H4 (cell line): ENCODE measurements around the gene KLF2. TPM values are rescaled to one million over a fixed set of nuclear protein-coding genes. Genes with fewer than 3 reads are reported as not detected.

Experiments
- DNase-seq: peaks from one replicate; pipeline ENCODE4 v3.0.0-alpha.2; 2015; ENCODE audit warnings: low spot score
- total RNA-seq: library from RNA; depleted of rRNA; stranded (reverse); fragments of >200 nt; shearing (Covaris generic); gene quantifications from 2 replicates; pipeline ENCODE4 v1.2.3, GENCODE V29; 2014

KLF2 gene
- total RNA-seq, 1 experiment from 2014 or later: 1.1 TPM

DNA sequence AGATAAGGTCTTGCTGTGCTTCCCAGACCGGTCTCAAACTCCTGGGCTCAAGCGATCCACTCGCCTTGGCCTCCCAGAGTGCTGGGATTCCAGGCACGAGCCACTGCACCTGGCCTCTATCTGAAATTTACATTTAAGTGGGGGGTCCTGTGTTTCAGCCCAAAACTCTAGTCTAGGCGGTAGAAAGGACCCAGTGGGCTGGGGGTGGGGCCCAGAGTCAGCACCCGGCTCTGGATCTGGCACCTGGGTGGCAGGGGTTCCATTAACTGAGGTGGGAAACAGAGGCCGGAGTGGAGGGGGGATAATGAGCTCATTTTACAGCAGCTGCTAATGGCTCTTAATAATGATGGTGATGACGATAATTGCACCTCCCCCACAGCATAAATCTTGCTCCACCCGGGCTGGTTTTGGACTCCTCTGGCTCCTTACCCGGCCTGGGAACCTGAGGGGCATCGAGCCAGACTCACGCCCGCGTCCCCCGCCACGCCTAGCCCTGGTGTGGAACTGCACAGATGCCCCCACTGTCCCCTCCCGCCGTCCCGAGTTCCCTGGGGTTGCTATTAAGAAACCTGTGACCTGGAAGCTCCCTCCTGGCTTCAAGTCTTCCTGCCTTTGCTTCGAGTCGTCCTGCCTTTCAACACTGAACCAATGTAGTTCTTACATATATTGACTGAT lies 17.8 kb upstream of the KLF2 start:
- no peak for DNase-seq

DNA sequence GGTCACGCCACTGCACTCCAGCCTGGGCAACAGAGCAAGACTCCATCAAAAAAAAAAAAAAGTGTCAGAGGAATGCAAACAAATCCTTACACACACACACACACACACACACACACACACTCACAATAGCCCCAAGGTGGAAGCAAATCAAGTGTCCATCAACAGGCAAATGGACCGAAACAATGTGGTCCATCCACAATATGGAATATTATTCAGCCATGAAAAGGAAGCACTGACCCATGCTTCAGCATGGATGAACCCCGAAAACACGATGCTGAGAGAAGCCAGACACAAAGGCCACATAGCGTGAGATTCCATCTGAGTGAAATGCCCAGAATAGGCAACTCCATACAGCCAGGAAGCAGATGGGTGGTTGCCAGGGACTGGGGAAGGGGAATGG lies 16.5 kb upstream of the KLF2 start:
- no peak for DNase-seq

DNA sequence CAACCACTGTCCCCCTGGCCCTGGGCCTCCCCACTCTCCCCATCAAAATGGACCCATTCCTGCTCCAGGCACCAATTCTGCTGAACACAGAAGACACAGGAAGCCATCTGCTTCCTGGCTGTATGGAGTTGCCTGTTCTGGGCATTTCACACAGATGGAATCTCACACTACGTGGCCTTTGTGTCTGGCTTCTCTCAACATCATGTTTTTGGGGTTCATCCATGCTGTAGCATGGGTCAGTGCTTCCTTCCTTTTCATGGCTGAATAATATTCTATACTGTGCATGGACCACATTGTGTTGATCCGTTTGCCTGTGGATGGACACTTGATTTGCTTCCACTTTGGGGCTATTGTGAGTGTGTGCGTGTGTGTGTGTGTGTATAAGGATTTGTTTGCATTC lies 15.0 kb upstream of the KLF2 start:
- no peak for DNase-seq

GRCh38 chr19:16315825-16316505 lies 8.7 kb upstream of the KLF2 start:
- peak; percentile 71 for DNase-seq

DNA sequence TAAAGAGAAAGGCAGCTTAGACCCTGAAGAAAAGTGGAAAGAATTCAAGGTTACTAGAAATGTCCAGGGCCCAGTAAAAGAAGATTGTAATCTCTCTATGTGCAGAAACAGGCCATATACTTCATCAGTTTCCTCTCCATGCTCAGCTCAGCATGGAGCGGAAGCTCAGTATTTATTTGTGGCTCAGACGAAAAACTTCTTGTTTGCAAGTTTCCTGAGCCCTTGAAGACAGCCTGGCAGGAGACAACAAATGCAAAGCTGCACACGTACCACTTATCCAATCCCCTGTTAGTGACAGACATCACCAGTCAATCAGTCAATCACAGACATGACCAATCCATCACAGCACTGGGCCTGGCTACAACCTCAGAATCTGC lies 8.1 kb upstream of the KLF2 start:
- no peak for DNase-seq

DNA sequence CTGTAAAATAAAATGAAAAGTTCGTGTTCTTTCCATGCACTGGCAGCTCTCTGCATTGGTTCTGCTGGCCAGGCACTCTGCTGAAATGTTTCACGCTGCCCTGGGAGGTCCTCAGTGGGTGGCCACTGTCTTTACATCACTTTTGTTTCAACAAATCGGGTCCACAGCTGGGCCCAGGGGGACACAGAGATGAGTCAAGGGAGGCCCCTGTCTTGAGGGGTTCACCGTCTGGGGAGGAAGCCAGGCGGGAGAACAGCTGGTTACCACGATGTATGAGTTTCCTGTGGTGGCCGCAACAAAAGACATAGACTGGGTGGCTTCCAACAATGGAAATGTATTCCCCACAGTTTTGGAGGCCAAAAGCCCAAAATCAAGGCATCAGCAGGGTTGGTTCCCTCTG lies 5.1 kb upstream of the KLF2 start:
- DNase-seq: no peak

DNA sequence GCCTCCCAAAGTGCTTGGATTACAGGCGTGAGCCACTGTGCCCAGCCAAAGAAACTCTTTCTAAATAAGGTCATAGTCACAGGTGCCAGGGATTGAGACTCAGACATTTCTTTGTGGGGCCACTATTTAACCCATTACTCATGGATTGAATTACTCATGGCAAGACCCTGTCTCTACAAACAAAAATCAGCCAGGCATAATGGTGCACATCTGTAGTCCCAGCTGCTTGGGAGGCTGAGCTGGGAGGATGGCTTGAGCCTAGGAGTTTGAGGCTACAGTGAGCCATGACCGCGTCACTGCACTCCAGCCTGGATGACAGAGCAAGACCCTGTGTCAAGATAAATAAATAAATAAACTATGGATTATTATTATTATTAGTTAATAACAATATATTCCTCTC lies 3.6 kb upstream of the KLF2 start:
- no peak for DNase-seq

DNA sequence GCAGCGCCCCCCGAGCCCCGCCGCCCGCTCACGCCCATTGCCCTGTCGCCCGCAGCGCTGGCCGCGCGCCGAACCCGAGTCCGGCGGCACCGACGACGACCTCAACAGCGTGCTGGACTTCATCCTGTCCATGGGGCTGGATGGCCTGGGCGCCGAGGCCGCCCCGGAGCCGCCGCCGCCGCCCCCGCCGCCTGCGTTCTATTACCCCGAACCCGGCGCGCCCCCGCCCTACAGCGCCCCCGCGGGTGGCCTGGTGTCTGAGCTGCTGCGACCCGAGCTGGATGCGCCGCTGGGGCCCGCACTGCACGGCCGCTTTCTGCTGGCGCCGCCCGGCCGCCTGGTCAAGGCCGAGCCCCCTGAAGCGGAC lies 518 bp downstream of the KLF2 start:
- no peak for DNase-seq

GRCh38 chr19:16325641-16326400 lies 1.2 kb downstream of the KLF2 start:
- DNase-seq: no peak

GRCh38 chr19:16326401-16327168 lies 2.0 kb downstream of the KLF2 start:
- no peak for DNase-seq

DNA sequence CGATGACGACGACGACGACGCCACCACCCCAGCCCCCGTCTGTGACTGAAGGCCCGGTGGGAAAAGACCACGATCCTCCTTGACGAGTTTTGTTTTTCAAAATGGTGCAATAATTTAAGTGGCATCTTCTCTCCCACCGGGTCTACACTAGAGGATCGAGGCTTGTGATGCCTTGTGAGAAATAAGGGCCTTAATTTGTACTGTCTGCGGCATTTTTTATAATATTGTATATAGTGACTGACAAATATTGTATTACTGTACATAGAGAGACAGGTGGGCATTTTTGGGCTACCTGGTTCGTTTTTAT lies 2.5 kb downstream of the KLF2 start:
- DNase-seq: no peak

DNA sequence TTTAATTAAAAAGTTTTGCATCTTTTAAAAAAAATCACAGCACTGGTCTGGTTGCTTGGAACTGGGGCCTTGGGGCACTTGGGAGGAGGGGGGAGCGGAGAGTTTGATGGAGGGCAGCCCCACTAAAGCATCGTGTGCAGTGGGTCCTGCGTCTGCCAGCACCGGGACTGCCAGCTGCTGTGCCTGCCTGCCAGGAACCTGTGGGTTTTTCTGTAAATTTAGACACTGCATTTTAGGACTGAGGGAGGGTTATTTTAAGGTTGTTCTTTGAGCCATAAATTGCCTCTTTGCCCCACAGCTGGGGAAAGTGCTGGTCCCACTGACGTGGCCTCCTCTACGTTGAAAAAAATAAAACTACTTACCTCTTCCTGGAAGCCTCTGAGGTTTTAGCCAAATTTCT lies 2.9 kb downstream of the KLF2 start:
- DNase-seq: no peak

- DNase-seq: peak; percentile 43
These were observed 3.5 kb downstream of the KLF2 start for GRCh38 chr19:16327911-16328823.

- DNase-seq: no peak
These were observed 4.3 kb downstream of the KLF2 start for GRCh38 chr19:16328824-16329482.

DNA sequence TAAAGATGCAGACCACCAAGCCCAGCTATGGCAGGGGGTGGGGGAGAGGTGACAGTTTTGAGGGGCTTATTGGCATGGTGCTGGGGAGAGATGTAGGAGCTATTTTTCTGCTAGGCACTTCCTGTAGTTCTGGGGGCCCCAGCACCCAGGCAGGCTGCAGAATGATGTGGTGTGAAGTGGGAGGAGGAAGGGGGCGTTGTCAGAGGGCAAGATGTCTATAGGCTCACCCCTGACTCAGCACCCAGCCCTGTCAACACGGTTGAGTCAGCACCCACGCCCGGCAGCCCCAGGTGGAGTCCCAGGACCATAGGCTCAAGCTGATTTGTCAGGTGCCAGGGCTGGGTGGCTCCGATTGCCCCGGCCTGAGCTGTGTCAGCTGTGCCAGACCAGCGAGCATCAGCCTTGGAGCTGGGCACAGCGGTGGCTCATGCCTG lies 5.8 kb downstream of the KLF2 start:
- DNase-seq: peak; percentile 88

GRCh38 chr19:16330806-16331690 lies 6.4 kb downstream of the KLF2 start:
- no peak for DNase-seq

DNA sequence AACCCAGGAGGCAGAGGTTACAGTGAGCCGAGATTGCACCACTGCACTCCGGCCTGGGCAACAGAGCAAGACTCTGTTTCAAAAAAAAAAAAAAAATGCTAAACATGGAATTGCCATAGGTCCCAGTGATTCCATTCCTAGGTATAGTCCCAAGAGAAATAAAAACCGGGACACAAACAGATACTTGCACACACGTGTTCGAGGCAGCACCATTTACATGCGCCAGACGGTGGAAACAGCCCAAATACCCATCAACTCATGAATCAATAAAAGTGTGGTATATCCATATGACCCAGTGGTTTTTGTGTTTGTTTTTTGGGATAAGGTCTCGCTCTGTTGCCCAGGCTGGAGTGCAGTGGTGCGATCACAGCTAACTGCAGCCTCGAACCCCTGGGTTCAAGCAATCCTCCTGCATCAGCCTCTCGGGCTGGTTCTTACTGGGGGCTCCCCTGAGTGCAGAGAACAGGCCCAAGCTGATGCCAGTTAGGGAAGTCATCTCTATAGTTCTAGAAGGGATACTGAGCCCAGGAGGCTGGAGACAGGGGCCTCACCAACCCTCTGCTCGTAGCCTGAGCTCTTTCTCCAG lies 8.5 kb downstream of the KLF2 start:
- DNase-seq: no peak

DNA sequence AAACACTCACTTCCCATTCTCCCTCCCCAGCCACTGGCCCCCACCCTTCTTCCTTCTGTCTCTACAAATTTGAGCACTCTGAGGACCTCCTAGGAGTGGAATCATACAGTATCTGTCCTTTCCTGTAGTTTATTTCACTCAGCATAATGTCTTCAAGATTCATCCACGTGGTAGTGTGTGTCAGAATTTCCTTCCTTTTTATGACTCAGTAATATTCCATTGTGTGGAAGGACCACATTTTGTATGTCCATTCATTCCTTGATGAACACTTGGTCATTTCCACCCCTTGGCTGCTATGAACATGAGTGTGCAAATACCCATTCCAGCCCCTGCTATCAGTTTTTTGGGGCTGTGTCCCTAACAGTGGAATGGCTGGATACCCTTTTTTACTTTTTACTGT lies 9.8 kb downstream of the KLF2 start:
- DNase-seq: no peak

GRCh38 chr19:16335226-16335625 lies 10.6 kb downstream of the KLF2 start:
- DNase-seq: no peak
